GM13977 (cell line): Measurements from ENCODE around the gene C10orf120.

Experiments used
- DNase-seq: peaks from one replicate; pipeline ENCODE4 v3.0.0; 2012; ENCODE audit warnings: low spot score
- in situ Hi-C: fragments of 300-500 bp; cut with MboI; formaldehyde crosslinking; loops from one replicate; pipeline ENCODE4 v1.12.0; 2022; ENCODE audit warnings: low sequenced_read_pairs, low pct_unique_long_range_greater_than_20kb, mixed read lengths, inconsistent platforms; ENCODE audit not compliant: unreplicated experiment
- TF ChIP-seq, protein P1 (sequence below): IDR thresholded peaks from 2 replicates; pipeline ENCODE4 v1.5.1; 2012; ENCODE audit warnings: mild to moderate bottlenecking, control low read depth; ENCODE audit not compliant: insufficient read depth; ENCODE audit errors: extremely low read depth, missing control alignments

The C10orf120 gene

GRCh38 chr10:122657255-122657654 is 42.4 kb downstream of the C10orf120 start:
- in situ Hi-C loops, result no loop called here
- no peak for DNase-seq
- TF ChIP-seq, protein P1, sequence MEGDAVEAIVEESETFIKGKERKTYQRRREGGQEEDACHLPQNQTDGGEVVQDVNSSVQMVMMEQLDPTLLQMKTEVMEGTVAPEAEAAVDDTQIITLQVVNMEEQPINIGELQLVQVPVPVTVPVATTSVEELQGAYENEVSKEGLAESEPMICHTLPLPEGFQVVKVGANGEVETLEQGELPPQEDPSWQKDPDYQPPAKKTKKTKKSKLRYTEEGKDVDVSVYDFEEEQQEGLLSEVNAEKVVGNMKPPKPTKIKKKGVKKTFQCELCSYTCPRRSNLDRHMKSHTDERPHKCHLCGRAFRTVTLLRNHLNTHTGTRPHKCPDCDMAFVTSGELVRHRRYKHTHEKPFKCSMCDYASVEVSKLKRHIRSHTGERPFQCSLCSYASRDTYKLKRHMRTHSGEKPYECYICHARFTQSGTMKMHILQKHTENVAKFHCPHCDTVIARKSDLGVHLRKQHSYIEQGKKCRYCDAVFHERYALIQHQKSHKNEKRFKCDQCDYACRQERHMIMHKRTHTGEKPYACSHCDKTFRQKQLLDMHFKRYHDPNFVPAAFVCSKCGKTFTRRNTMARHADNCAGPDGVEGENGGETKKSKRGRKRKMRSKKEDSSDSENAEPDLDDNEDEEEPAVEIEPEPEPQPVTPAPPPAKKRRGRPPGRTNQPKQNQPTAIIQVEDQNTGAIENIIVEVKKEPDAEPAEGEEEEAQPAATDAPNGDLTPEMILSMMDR, result no peak

- TF ChIP-seq, protein P1, result no peak
- DNase-seq, result no peak
- in situ Hi-C loops, result no loop called here
Measured at GRCh38 chr10:122656741-122657140, 42.9 kb downstream of the C10orf120 start.

GRCh38 chr10:122656308-122656705 is 43.3 kb downstream of the C10orf120 start:
- TF ChIP-seq, protein P1, result no peak
- no peak for DNase-seq
- in situ Hi-C loops, result no loop called here

DNA sequence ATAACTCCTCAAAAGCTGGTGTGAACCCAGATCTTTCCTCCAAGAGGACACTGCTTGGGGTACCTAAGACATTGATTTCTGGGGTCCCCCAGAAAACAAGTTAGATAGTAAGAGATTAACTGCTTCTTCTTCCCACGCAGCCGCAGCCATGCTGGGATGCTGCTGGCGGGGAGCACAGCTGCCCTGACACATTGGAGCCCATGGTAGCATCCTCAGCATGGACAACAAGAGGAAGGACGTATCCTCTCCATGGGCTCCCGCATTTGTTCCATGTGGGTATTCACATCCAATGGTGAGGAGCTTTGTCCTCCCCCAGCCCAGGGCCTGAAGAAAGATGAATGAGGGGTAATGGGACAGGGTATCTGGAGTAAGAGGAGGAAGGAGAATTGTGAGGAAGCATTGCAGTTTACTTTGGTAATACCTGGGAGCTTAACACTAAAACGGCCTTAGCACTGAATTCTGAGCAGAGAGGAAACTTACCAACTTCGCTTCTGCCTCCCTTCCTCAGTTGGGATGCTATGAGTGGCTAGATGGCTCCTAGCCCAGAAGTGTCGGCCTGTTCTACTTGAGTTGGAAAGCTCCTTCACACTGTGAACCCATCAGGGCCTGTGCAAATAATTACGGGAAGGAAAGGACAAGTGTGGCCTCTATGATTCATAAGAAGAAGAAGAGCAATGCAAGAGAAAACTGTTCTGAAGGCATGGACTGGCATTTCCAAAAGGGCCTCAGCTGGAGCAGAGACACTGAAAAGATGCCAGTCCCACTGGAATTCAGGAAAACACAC is 43.9 kb downstream of the C10orf120 start:
- no peak for DNase-seq
- in situ Hi-C loops, result no loop called here
- TF ChIP-seq, protein P1, result no peak

- TF ChIP-seq, protein P1, result no peak
- no peak for DNase-seq
- in situ Hi-C loops, result no loop called here
Measured at GRCh38 chr10:122650331-122650730, 49.3 kb downstream of the C10orf120 start.

DNA sequence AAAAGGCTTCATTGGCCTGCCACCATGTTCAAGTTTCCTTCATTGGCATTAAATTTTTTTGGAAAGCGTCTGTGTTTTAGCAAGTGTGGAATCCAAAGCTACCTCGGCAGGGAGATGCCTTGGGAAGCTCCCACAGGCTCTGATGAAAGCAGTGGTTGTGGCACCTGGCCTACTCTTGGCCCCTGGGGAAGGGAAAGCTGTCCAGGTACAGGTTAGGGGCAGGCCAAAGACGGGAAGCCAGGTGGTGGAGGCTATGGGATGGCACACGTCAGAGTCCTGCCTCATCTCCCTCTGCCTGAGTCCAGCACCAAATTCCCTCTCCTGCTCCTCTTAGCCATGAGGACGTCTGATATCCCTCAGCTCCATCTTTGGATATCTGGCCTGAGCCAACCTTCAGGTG is 49.7 kb downstream of the C10orf120 start:
- TF ChIP-seq, protein P1, result no peak
- DNase-seq, result no peak
- in situ Hi-C loops, result no loop called here
